ENCODE measurements around the gene GAN. TPM values are rescaled to one million over a fixed set of nuclear protein-coding genes. Genes with fewer than 3 reads are reported as not detected.
"Not testable (repeated sequence)": the region's sequence is repeated elsewhere in the genome, so short reads cannot be mapped to it uniquely, and the experiment has no call there.

Gene GAN
- total and polyA plus RNA-seq, 5 donors = 1.2 to 11.0 (median 8.7) TPM

DNA sequence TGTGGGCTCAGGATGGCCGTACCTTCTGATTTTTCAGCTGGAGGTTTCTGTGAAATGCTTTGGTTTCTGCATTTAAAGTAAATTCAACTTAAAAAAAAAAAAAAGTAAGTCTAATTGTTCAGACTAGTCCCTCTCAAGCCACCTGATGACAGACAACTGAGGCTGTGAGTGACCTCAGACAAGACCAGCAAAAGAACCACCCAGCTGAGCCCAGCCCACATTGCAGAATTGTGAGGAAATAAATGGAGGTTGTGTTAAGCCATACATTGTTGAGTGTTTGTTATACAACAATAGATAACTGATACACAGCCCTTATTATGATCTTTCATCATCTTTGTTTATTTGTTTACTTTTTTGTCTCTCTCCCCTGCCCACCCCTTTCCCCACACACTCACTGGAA lies 85.1 kb downstream of the GAN start:
- intact Hi-C loops (cut with DNase I) = loop anchor here (5.0 to 10.0 kb wide), 3 partner anchors 212 to 322 kb away; no protein-coding TSS in a partner anchor
- ATAC-seq (no peak), DNase-seq (no peak)
- peaks cover 5% of the 10 kb centered on the region for H3K4me1 ChIP-seq (ENCODE audit: control insufficient read depth, insufficient read depth, low read length)
- no peaks in the 10 kb centered on the region for H3K27me3 ChIP-seq (ENCODE audit: control insufficient read depth, insufficient read depth)
- 95% methylated on average over 1 of the region's 1 CpG for WGBS
- H3K27ac ChIP-seq (ENCODE audit: low read length) = no peak overlapping the region
- no peak overlapping the region for H3K4me3 ChIP-seq (ENCODE audit: low read length)
- no peaks in the 10 kb centered on the region for H3K9me3 ChIP-seq (ENCODE audit: control insufficient read depth, low read length)

DNA sequence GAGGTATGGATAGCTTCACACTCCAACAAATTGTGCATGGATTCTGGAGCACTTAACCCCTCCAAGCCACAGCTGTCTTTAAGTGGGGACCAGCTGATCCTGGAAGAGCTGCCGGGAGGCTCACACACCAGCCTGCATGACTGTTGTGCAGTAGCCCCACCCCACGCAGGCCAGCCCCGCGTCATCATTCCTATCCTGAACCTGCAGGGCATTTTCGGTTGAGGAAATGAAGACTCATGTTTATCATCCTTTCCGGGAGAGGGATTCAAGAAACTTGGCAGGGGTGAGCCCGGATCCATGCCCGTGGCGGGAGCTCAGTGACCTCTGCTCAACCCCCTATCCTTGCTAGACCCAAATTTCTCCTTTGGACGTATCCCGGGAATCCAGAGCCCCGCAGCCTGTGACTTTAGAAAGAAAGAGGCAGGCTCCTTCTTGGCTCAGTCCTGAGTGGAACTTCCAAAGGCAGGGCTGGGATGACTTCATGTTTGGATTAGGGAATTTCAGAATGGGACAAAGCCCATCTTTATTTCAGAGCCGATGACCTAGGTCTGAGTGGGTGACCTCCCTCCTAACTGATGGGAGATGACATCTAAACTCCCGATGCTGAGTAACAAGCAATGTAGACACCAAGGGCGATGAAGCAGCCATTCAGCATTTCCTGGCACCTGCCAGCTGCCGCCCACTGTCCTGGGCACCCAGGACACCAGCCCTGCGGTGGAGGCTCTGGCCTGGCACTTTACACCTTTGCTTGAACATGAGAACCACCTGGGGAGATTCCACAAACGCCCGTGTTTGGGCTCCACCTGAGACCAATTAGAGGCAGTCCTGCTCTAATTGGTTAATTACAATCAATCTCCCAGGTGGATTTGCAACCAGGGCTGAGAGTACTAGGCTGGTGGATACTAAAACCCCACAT lies 86.5 kb downstream of the GAN start:
- intact Hi-C loops (cut with DNase I) = loop anchor here (5.0 to 10.0 kb wide), 3 partner anchors 211 to 321 kb away; no protein-coding TSS in a partner anchor
- Histone ChIP-seq H3K27ac (ENCODE audit: low read length) (no peak overlapping the region), H3K4me1 (ENCODE audit: control insufficient read depth, insufficient read depth, low read length) (no peaks in the 10 kb centered on the region), H3K9me3 (ENCODE audit: control insufficient read depth, low read length) (no peaks in the 10 kb centered on the region), H3K4me3 (ENCODE audit: low read length) (no peak overlapping the region), H3K27me3 (ENCODE audit: control insufficient read depth, insufficient read depth) (no peaks in the 10 kb centered on the region)
- ATAC-seq (peak; percentile 64 to 81), DNase-seq (peak; percentile 65 to 83 (median 77))
- WGBS = 42% methylated on average over 19 of the region's 19 CpGs

DNA sequence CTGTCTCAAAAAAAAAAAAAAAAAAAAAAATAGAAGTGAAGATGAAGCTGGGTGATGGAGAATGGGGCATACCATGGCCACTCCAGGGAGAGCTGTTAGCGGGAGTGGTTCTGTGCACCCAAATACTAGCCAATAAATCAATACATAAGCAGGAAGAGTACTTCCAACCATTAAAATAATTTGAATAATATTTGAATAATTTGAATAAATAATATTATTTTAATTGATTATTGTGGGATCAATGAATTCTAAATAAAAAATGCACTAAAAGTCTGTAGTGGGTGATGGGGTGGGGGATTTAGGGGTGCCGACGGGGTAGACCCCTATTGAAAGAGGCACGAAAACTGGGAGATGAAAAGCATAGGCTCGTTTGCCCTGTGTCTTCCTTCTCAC lies 88.4 kb downstream of the GAN start:
- 26% methylated on average over 5 of the region's 5 CpGs for WGBS
- no peak overlapping the region for H3K4me3 ChIP-seq (ENCODE audit: low read length)
- H3K9me3 ChIP-seq (ENCODE audit: control insufficient read depth, low read length) = no peaks in the 10 kb centered on the region
- no peak overlapping the region for H3K27ac ChIP-seq (ENCODE audit: low read length)
- DNase-seq (no peak), ATAC-seq (no peak)
- no peaks in the 10 kb centered on the region for H3K27me3 ChIP-seq (ENCODE audit: control insufficient read depth, insufficient read depth)
- intact Hi-C loops (cut with DNase I) = loop anchor here (1.0 to 10.0 kb wide), 4 partner anchors 209 to 320 kb away; no protein-coding TSS in a partner anchor
- no peaks in the 10 kb centered on the region for H3K4me1 ChIP-seq (ENCODE audit: control insufficient read depth, insufficient read depth, low read length)

DNA sequence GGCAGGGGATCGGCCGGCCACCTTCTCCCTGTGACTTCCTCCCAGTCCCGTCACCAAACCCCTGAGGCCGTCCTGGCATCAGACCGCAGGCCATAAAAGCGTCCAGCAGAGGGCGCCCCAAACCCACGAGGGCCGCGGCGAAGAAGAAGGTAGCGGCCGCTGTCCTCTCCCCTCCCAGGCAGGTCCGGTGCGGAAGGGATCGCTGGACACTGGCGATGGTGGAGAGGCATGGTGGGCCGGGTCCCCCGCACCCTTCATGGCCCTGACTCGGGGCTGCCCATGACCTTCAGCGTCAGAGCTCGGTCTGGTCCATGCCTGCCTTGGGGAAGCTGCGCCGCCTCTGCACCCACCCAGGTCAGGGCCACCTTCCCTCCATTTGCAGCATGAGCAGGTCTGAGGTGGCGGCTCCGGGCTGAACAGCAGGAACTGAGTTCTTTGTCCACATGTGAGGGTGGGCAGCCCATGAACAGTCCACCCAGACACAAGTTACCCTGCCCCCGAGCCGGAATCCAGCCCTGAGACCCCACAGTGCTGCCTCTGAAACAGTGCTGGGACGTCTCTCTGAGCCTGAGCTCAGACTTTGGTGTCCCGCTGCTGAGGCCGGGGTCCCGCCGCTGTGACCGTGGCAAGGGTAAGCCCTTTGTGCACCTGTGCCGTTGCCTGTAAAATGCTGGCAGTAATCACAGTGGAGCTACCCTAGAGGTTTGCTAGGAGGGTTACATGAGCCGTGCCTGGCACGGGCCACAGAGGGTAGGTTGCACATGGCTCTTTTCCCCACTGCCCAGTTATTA lies 89.0 kb downstream of the GAN start:
- Histone ChIP-seq H3K4me3 (ENCODE audit: low read length) (no peak overlapping the region), H3K27me3 (ENCODE audit: control insufficient read depth, insufficient read depth) (no peaks in the 10 kb centered on the region), H3K4me1 (ENCODE audit: control insufficient read depth, insufficient read depth, low read length) (no peaks in the 10 kb centered on the region), H3K9me3 (ENCODE audit: control insufficient read depth, low read length) (no peaks in the 10 kb centered on the region), H3K27ac (ENCODE audit: low read length) (no peak overlapping the region)
- DNase-seq = peak; percentile 82 to 95 (median 93)
- ATAC-seq = peak; percentile 89 to 92
- 28% methylated on average over 37 of the region's 37 CpGs for WGBS
- intact Hi-C loops (cut with DNase I) = loop anchor here (1.0 to 10.0 kb wide), 4 partner anchors 209 to 320 kb away; no protein-coding TSS in a partner anchor

DNA sequence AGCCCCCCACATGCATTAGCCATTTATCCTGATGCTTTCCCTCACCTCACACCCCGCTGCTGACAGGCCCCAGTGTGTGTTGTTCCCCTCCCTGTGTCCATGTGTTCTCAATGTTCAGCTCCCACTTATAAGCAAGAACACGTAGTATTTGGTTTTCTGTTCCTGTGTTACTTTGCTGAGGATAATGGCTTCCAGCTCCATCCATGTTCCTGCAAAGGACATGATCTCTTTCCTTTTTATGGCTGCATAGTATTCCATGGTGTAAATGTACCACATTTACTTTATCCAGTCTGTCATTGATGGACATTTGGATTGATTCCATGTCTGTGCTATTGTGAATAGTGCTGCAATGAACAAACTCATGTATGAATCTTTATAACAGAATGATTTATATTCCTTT lies 90.2 kb downstream of the GAN start:
- H3K27me3 ChIP-seq (ENCODE audit: control insufficient read depth, insufficient read depth); DNase-seq; ATAC-seq; H3K4me3 ChIP-seq (ENCODE audit: low read length); H3K9me3 ChIP-seq (ENCODE audit: control insufficient read depth, low read length); H3K27ac ChIP-seq (ENCODE audit: low read length); H3K4me1 ChIP-seq (ENCODE audit: control insufficient read depth, insufficient read depth, low read length): not testable (repeated sequence)
- intact Hi-C loops (cut with DNase I) = loop anchor here in 1 of 4 donors (10.0 kb wide), 1 partner anchor 220 kb away; no protein-coding TSS in a partner anchor
- 77% methylated on average over 2 of the region's 2 CpGs for WGBS

DNA sequence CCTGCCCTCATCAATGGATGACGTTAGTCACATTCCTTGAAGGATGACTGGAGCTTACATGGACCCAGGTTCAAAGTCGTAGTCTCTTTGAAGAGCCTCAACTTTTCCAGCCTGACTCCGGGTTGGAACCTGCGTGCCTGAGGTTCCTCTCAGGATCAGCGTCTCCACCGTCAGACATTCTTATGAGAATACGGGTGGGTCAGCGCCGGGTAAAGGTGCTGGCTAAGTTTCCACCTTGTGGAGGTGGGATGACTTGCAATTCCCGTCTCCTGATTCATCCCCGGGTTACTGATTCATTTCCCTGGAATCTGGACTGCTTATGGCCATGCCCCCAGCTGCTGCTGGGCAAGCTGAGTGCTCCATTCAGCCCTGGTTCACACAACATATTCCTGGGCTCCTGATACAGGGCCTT lies 90.9 kb downstream of the GAN start:
- WGBS = 67% methylated on average over 11 of the region's 11 CpGs
- ATAC-seq (no peak), DNase-seq (no peak)
- H3K9me3 ChIP-seq (ENCODE audit: control insufficient read depth, low read length) = no peaks in the 10 kb centered on the region
- H3K4me3 ChIP-seq (ENCODE audit: low read length) = no peak overlapping the region
- no peaks in the 10 kb centered on the region for H3K27me3 ChIP-seq (ENCODE audit: control insufficient read depth, insufficient read depth)
- no peak overlapping the region for H3K27ac ChIP-seq (ENCODE audit: low read length)
- H3K4me1 ChIP-seq (ENCODE audit: control insufficient read depth, insufficient read depth, low read length) = no peaks in the 10 kb centered on the region
- intact Hi-C loops (cut with DNase I) = loop anchor here in 1 of 4 donors (10.0 kb wide), 1 partner anchor 219 kb away; no protein-coding TSS in a partner anchor

DNA sequence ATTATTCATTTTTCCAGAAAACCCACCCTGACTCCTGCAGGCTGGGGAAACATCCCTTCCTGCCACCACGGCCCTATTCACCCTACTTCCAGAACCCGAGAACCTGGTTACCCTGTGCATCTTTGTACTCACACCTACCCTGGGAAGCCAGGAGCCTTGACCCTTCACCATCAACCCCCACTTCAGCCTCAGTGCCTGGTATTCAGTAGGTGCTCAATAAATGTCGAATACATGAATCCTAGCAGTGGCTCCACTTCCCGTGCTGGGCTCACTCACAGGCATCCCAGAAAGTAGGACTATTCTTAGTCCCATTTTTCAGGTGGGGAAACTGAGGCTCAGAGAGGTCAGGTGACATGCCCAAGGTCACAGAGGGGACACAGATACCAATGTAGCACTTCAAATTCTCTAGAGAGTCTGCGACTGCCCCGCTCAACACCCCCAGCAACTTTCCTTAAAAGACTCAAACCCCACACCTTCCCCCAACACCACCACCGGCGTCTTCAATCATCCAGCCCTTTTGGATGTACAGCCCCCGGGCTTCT lies 93.7 kb downstream of the GAN start:
- intact Hi-C loops (cut with DNase I) = loop anchor here in 1 of 4 donors (10.0 kb wide), 1 partner anchor 216 kb away; no protein-coding TSS in a partner anchor
- Histone ChIP-seq H3K27me3 (ENCODE audit: control insufficient read depth, insufficient read depth) (no peaks in the 10 kb centered on the region), H3K4me1 (ENCODE audit: control insufficient read depth, insufficient read depth, low read length) (no peaks in the 10 kb centered on the region), H3K27ac (ENCODE audit: low read length) (no peak overlapping the region), H3K4me3 (ENCODE audit: low read length) (no peak overlapping the region), H3K9me3 (ENCODE audit: control insufficient read depth, low read length) (no peaks in the 10 kb centered on the region)
- ATAC-seq (no peak), DNase-seq (no peak)
- 86% methylated on average over 9 of the region's 9 CpGs for WGBS

DNA sequence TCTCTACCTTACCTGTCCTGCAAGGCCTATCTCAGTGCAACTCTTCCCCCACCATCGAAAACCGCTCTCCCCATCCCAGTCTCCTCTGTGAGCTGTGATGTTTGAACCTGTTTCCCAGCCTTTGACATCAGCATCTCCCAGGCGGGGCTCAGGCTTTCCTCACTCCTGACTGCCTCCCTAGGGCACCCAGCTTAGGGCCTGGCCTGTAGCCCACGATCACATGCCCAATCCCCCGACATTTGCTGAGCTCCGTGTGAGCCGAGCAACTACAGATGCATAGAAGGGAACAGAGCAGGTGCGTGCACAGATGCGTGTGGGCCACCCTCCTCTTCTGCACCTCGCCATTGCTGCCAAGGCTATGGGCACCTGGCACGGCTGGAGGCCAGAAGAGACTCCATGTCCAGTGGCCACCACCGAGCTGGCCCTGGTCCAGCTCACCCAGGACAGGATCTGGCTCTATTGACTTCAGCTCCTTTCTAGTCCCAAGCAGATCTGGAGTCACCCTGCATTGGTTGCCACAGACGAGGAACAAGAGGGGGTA lies 94.3 kb downstream of the GAN start:
- Histone ChIP-seq H3K27ac (ENCODE audit: low read length) (no peak overlapping the region), H3K27me3 (ENCODE audit: control insufficient read depth, insufficient read depth) (no peaks in the 10 kb centered on the region), H3K4me3 (ENCODE audit: low read length) (no peak overlapping the region), H3K4me1 (ENCODE audit: control insufficient read depth, insufficient read depth, low read length) (no peaks in the 10 kb centered on the region), H3K9me3 (ENCODE audit: control insufficient read depth, low read length) (no peaks in the 10 kb centered on the region)
- ATAC-seq = no peak
- intact Hi-C loops (cut with DNase I) = loop anchor here in 1 of 4 donors (10.0 kb wide), 1 partner anchor 216 kb away; no protein-coding TSS in a partner anchor
- WGBS = 84% methylated on average over 13 of the region's 13 CpGs
- DNase-seq = no peak

DNA sequence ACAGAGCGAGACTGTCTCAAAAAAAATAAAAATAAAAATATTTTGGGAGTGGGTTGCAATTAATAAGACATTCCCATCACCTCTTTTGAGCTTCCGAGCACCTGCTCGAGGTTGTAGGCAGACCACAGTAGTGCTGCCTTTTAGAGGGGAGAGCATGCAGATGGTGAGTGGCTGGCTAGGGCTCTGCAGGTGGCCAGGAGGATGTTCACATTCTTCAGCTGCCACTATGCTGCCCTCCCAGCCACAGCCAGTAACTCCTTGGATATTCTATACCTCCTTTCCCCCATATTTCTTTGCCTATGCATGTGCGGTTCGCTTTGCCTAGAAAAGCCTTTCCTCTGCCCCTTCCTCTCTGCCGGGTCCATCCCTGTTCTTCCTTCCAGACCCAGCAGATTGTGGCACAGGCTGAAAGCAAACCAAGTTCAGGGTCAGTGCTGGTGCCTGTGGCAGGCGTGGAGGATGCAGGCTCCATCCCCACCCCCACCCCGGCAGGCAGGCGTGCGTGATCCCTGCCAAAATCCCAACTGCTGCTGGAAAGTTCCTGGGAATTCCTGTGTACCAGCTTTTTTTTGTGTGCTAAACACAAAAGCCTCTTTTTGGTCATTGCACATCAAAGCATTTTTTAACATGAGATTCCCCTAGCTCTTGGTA lies 96.0 kb downstream of the GAN start:
- ATAC-seq = no peak
- intact Hi-C loops (cut with DNase I) = no loop called here

More for the DNA sequence above, 96.0 kb downstream of the GAN start:
- Histone ChIP-seq H3K9me3 (ENCODE audit: control insufficient read depth, low read length) (no peaks in the 10 kb centered on the region), H3K4me3 (ENCODE audit: low read length) (no peak overlapping the region), H3K27me3 (ENCODE audit: control insufficient read depth, insufficient read depth) (no peaks in the 10 kb centered on the region), H3K4me1 (ENCODE audit: control insufficient read depth, insufficient read depth, low read length) (no peaks in the 10 kb centered on the region), H3K27ac (ENCODE audit: low read length) (no peak overlapping the region)
- DNase-seq = no peak
- WGBS = 53% methylated on average over 10 of the region's 10 CpGs

Measured in right cardiac atrium (tissue), 5 donors.